Left ventricle myocardium inferior (tissue), 1 donor: Measurements from ENCODE around the gene ATRN. TPM values are rescaled to one million over a fixed set of nuclear protein-coding genes. Genes with fewer than 3 reads are reported as not detected.

ENCODE experiments used
- DNase-seq: peaks from one replicate; pipeline ENCODE4 v3.0.0-alpha.2; 2020
- H3K27ac ChIP-seq: fragments of 200-600 bp; replicated peaks from 2 replicates; pipeline ENCODE4 v1.8.0; 2021
- H3K27me3 ChIP-seq: fragments of 200-600 bp; 2 replicates; pipeline ENCODE4 v1.8.0; 2021; ENCODE audit warnings: low read depth
- H3K36me3 ChIP-seq: fragments of 200-600 bp; 2 replicates; pipeline ENCODE4 v1.8.0; 2021
- H3K4me1 ChIP-seq: fragments of 200-600 bp; 2 replicates; pipeline ENCODE4 v1.8.0; 2021
- H3K4me3 ChIP-seq: fragments of 200-600 bp; 2 replicates; pipeline ENCODE4 v1.8.0; 2021; ENCODE audit warnings: mild to moderate bottlenecking, moderate library complexity
- H3K9me3 ChIP-seq: fragments of 200-600 bp; replicated peaks from 2 replicates; pipeline ENCODE4 v1.8.0; 2021
- CTCF ChIP-seq: fragments of 200-600 bp; IDR thresholded peaks from 2 replicates; pipeline ENCODE4 v1.8.0; 2021; ENCODE audit warnings: antibody characterized with exemption, mild to moderate bottlenecking, borderline replicate concordance
- intact Hi-C: fragments of 100-400 bp; cut with micrococcal nuclease; formaldehyde crosslinking; loops from one replicate; pipeline ENCODE4 v1.11.0; 2022
- total RNA-seq: library from RNA; stranded (reverse); fragmentation: NEBNext Ultra II Directional; extraction: Animal tissue kit (Norgen Biotek cat#: 25700); gene quantifications from one replicate; pipeline ENCODE4 v1.2.1, GENCODE V29; 2021
- donor health status: DM: no; HTN: yes; CAD: no; lungs with severe emphysema.

The ATRN gene
- total RNA-seq, 1 donor from 2014 or later: 32.4 TPM

DNA sequence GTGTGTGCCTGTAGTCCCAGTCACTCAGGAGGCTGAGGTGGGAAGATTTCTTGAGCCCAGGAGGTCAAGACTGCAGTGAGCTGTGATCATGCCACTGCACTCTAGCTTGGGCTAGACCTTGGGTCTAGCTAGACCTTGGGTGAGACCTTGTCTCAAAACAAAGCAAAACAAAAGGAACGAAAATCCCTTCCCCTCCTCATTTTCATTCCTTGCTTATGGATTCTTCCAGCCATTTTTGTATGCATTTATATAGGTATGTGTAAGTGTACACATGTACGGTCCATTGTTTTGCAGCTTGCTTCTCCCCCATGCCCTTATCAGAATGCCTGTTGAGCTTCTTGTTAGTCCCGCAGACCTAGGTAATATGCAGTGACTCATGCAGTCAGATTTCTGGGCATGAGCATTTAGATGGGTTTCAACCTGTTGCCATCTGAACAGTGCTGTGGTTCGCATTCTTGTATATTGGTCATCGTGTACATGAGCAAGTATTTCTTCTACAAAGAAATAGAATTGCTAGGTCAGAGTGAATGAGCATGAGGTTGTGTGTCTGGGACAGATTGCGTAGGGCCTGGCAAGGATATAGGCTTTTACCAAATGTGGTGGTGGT, 73.2 kb downstream of the ATRN start:
- DNase-seq: no peak
- peaks cover 22% of the 10 kb centered on the region for H3K36me3 ChIP-seq
- no peak overlapping the region for H3K4me3 ChIP-seq
- H3K27ac ChIP-seq: no peak overlapping the region
- intact Hi-C loops: no loop called here
- TF ChIP-seq CTCF: no peak
- H3K9me3 ChIP-seq: no peaks in the 10 kb centered on the region
- no peaks in the 10 kb centered on the region for H3K27me3 ChIP-seq
- peaks cover 6% of the 10 kb centered on the region for H3K4me1 ChIP-seq

- TF ChIP-seq CTCF: no peak
- no peak overlapping the region for H3K27ac ChIP-seq
- no peak for DNase-seq
- no peak overlapping the region for H3K4me3 ChIP-seq
- intact Hi-C loops: no loop called here
- no peaks in the 10 kb centered on the region for H3K27me3 ChIP-seq
- H3K36me3 ChIP-seq: peaks cover 36% of the 10 kb centered on the region
- H3K9me3 ChIP-seq: no peaks in the 10 kb centered on the region
- no peaks in the 10 kb centered on the region for H3K4me1 ChIP-seq
Measured at GRCh38 chr20:3545401-3545925, 74.6 kb downstream of the ATRN start.

GRCh38 chr20:3547906-3548305, 77.1 kb downstream of the ATRN start:
- H3K36me3 ChIP-seq: peaks cover 54% of the 10 kb centered on the region
- no peak overlapping the region for H3K27ac ChIP-seq
- H3K9me3 ChIP-seq: no peaks in the 10 kb centered on the region
- H3K27me3 ChIP-seq: no peaks in the 10 kb centered on the region
- DNase-seq: no peak
- intact Hi-C loops: no loop called here
- TF ChIP-seq CTCF: no peak
- no peak overlapping the region for H3K4me3 ChIP-seq
- no peaks in the 10 kb centered on the region for H3K4me1 ChIP-seq

- Histone ChIP-seq H3K36me3 (peaks cover 57% of the 10 kb centered on the region), H3K9me3 (no peaks in the 10 kb centered on the region), H3K27ac (no peak overlapping the region), H3K4me3 (no peak overlapping the region), H3K4me1 (no peaks in the 10 kb centered on the region), H3K27me3 (no peaks in the 10 kb centered on the region)
- TF ChIP-seq CTCF: no peak
- no peak for DNase-seq
- intact Hi-C loops: no loop called here
Measured at GRCh38 chr20:3550837-3551236, 80.0 kb downstream of the ATRN start.

GRCh38 chr20:3551681-3552434, 81.0 kb downstream of the ATRN start:
- intact Hi-C loops: no loop called here
- Histone ChIP-seq H3K36me3 (peaks cover 53% of the 10 kb centered on the region), H3K4me1 (no peaks in the 10 kb centered on the region), H3K9me3 (no peaks in the 10 kb centered on the region), H3K4me3 (no peak overlapping the region), H3K27me3 (no peaks in the 10 kb centered on the region), H3K27ac (no peak overlapping the region)
- DNase-seq: no peak
- no peak for TF ChIP-seq CTCF
